Transverse colon (tissue), 4 donors: Measurements from ENCODE around the gene MS4A6A. TPM values are rescaled to one million over a fixed set of nuclear protein-coding genes. Genes with fewer than 3 reads are reported as not detected.

Experiments used
- DNase-seq: peaks from one replicate; pipeline ENCODE4 v3.0.0-alpha.2; 2019
- H3K27ac ChIP-seq, 4 donors: fragments of 200-600 bp; sonication (generic); 2 replicates each; pipeline ENCODE4 v1.5.1; 2016 to 2018; ENCODE audit warnings: inconsistent platforms in 4 of 4
- H3K27me3 ChIP-seq: fragments of 200-600 bp; sonication (generic); 2 replicates; pipeline ENCODE4 v1.5.1; 2017; ENCODE audit warnings: inconsistent platforms
- H3K36me3 ChIP-seq, 4 donors: fragments of 200-600 bp; sonication (generic); 2 replicates each; pipeline ENCODE4 v1.5.1; 2017 to 2019; ENCODE audit warnings: inconsistent platforms in 4 of 4
- H3K4me1 ChIP-seq, 4 donors: fragments of 200-600 bp; sonication (generic); 2 replicates each; pipeline ENCODE4 v1.5.1; 2017 to 2020; ENCODE audit warnings: inconsistent platforms in 4 of 4
- H3K4me3 ChIP-seq, 4 donors: fragments of 200-600 bp; sonication (generic); 1 replicate in 1 of 4; 2 replicates in 3 of 4; pipeline versions ENCODE4 v1.5.1 to v1.6.1; 2017 to 2019; ENCODE audit warnings: inconsistent platforms in 4 of 4
- H3K9me3 ChIP-seq, 2 donors: fragments of 200-600 bp; sonication (generic); 2 replicates each; pipeline ENCODE4 v1.5.1; 2017 to 2019; ENCODE audit warnings: inconsistent platforms in 2 of 2
- EP300 ChIP-seq: sonication (generic); formaldehyde crosslinking; IDR thresholded peaks from one replicate; pipeline ENCODE4 v1.6.1; 2017; ENCODE audit warnings: antibody characterized with exemption, low read depth
- POLR2A ChIP-seq: fragments of 450-650 bp; IDR thresholded peaks from one replicate; pipeline ENCODE4 v1.6.1; 2016; ENCODE audit warnings: antibody characterized with exemption, mild to moderate bottlenecking, moderate library complexity
- POLR2AphosphoS5 ChIP-seq, 3 donors: sonication (generic); formaldehyde crosslinking; IDR thresholded peaks; one replicate each; pipeline ENCODE4 v1.6.1; 2016; ENCODE audit warnings: antibody characterized with exemption in 3 of 3
- WGBS, 2 donors: methylation state at CpG; one replicate each; pipeline ENCODE4 v1.1.5; 2018; ENCODE audit warnings: low coverage in 1 of 2; 5-methylcytosine and 5-hydroxymethylcytosine counted together
- in situ Hi-C, 4 donors: fragments of 200-750 bp; cut with MboI; loops; one replicate each; pipeline versions ENCODE4 v1.15.0 to v1.15.1; 2017; ENCODE audit warnings: low sequenced_read_pairs in 3 of 4, low pct_ligation_motif_present in 1 of 4, low pct_unique_long_range_greater_than_20kb in 1 of 4
- intact Hi-C: fragments of 100-400 bp; cut with DNase I; formaldehyde crosslinking; loops from one replicate; pipeline ENCODE4 v1.15.1; 2023; ENCODE audit warnings: low total_unique reads
- total RNA-seq, 4 donors: library from RNA; depleted of rRNA; stranded (reverse); fragments of >200 nt; gene quantifications; one replicate each; pipeline ENCODE4 v1.1.0, GENCODE V29; 2016
- TF ChIP-seq, protein P1 (sequence below), 5 experiments: fragments of 200-600 bp in 3 of 5; fragments of 450-650 bp in 2 of 5; sonication (generic) in 3 of 5; IDR thresholded peaks; 1 replicate in 2 of 5; 2 replicates in 3 of 5; pipeline ENCODE4 v1.5.1; 2016 to 2017; ENCODE audit warnings: antibody characterized with exemption in 5 of 5, inconsistent platforms in 3 of 5, mild to moderate bottlenecking in 2 of 5, moderate library complexity in 1 of 5

The MS4A6A gene
- total RNA-seq, 4 donors from 2014 or later: 0.75 to 54.3 (median 27.4) TPM

DNA sequence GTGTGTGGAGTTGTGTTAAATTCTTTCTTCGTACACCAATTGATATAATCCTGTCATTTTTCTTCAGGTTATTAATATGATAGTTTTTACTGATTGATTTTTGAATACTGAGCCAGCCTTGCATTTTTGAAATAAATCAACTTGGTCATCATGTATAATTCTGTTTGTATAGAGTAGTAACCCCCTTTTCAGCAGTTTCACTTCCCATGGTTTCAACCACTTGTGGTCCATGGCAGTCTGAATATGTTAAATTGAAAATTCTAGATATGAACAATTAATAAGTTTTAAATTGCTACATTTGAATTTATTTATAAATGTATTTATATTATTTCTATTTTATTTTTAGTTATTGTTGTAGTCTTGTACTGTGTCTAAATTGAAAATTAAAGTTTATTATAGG lies 32.6 kb downstream of the MS4A6A start:
- no peaks in the 10 kb centered on the region for H3K4me1 ChIP-seq
- H3K27ac ChIP-seq: no peak overlapping the region
- no peaks in the 10 kb centered on the region for H3K27me3 ChIP-seq
- H3K4me3 ChIP-seq: no peak overlapping the region
- in situ Hi-C loops (loop anchor here in 1 of 4 donors (25.0 kb wide), 1 partner anchor 112 kb away; no protein-coding TSS in a partner anchor), intact Hi-C loops (no loop called here)
- no peaks in the 10 kb centered on the region for H3K36me3 ChIP-seq
- no peak for DNase-seq
- TF ChIP-seq POLR2AphosphoS5 (IDR thresholded peaks at IDR 0.05) (no peak), POLR2A (no peak), EP300 (no peak)
- TF ChIP-seq, protein P1, sequence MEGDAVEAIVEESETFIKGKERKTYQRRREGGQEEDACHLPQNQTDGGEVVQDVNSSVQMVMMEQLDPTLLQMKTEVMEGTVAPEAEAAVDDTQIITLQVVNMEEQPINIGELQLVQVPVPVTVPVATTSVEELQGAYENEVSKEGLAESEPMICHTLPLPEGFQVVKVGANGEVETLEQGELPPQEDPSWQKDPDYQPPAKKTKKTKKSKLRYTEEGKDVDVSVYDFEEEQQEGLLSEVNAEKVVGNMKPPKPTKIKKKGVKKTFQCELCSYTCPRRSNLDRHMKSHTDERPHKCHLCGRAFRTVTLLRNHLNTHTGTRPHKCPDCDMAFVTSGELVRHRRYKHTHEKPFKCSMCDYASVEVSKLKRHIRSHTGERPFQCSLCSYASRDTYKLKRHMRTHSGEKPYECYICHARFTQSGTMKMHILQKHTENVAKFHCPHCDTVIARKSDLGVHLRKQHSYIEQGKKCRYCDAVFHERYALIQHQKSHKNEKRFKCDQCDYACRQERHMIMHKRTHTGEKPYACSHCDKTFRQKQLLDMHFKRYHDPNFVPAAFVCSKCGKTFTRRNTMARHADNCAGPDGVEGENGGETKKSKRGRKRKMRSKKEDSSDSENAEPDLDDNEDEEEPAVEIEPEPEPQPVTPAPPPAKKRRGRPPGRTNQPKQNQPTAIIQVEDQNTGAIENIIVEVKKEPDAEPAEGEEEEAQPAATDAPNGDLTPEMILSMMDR (IDR thresholded peaks at IDR 0.05): no peak
- 72 to 88% methylated on average over 1 of the region's 1 CpG for WGBS, 2 donors
- no peaks in the 10 kb centered on the region for H3K9me3 ChIP-seq

DNA sequence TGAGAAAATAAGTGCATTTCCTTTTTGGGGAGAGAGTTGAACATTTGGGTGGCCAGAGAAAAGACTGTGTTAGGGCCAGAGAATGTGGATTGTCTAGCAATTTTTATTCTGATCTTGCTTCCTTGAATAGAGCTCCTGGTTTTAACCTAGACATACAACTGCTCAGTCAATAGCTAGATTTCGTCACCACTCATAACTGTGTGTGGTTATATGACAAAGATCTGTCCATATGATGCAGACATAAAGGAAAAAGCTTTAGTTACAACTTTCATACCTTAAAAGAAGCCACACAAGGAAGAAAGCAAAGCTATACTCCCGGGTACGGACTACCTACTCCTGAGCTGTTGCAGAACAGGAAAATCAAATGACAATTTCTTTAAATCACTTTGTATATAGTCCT lies 37.2 kb downstream of the MS4A6A start:
- intact Hi-C loops: no loop called here
- Histone ChIP-seq H3K9me3 (no peaks in the 10 kb centered on the region), H3K36me3 (no peaks in the 10 kb centered on the region), H3K4me3 (no peak overlapping the region), H3K27me3 (no peaks in the 10 kb centered on the region), H3K4me1 (no peaks in the 10 kb centered on the region), H3K27ac (no peak overlapping the region)
- no peak for DNase-seq
- TF ChIP-seq EP300 (no peak), POLR2A (no peak)
- in situ Hi-C loops: loop anchor here in 1 of 4 donors (25.0 kb wide), 1 partner anchor 308 kb away; the partner anchor contains the start of gene CBLIF
- 79 to 80% methylated on average over 2 to 3 of the region's 3 CpGs for WGBS, 2 donors

DNA sequence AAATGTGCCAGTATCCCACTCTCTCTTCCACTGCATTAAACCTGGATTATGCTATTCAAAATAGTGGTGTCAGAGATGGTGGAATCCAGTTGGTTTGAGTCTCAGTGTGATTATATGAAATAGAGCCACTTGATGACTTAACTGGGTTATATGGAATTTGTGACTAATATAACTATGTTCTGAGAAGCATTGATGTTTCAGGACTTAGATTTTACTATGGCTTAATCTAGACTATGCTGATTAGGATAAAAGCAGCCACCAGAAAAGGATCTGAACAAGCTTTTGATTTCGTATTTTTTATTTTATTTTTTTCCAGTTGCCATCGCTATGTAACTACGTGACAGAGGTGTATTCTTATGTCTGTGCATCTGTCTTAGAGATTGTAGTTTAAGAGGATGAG lies 39.1 kb downstream of the MS4A6A start:
- in situ Hi-C loops: loop anchor here in 1 of 4 donors (25.0 kb wide), 1 partner anchor 306 kb away; the partner anchor contains the start of gene CBLIF
- no peaks in the 10 kb centered on the region for H3K27me3 ChIP-seq
- H3K36me3 ChIP-seq: no peaks in the 10 kb centered on the region
- H3K4me3 ChIP-seq: no peak overlapping the region
- WGBS, 2 donors: 85 to 90% methylated on average over 3 of the region's 3 CpGs
- intact Hi-C loops: no loop called here
- no peaks in the 10 kb centered on the region for H3K9me3 ChIP-seq
- DNase-seq: no peak
- TF ChIP-seq, protein P1 (IDR thresholded peaks at IDR 0.05): no peak
- TF ChIP-seq POLR2A (no peak), EP300 (no peak), POLR2AphosphoS5 (IDR thresholded peaks at IDR 0.05) (no peak)
- no peak overlapping the region for H3K27ac ChIP-seq
- no peaks in the 10 kb centered on the region for H3K4me1 ChIP-seq

DNA sequence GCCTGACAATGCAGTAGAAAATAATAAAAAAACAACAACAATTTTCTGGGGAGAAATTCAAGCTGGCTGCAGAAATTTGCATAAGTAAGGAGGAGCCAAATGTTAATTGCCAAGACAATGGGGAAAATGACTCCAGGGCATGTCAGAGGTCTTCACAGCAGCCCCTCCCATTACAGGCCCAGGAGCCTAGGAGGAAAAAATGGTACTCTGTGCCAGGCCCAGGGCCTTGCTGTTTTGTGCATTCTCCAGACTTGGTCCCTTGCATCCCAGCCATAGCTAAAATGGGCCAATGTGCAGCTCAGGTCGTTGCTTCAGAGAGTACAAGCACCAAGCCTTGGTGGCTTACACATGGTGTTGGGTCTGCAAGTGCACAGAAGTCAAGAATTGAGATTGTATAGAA lies 49.0 kb downstream of the MS4A6A start:
- no peak for DNase-seq
- peaks cover 0 to 14% (median 0%) of the 10 kb centered on the region in 4 donors for H3K4me1 ChIP-seq
- WGBS, 2 donors: 36% methylated on average over 1 of the region's 1 CpG; no CpG with 5 or more reads in 1 of the 2 donors
- H3K27me3 ChIP-seq: no peaks in the 10 kb centered on the region
- intact Hi-C loops: no loop called here
- no peaks in the 10 kb centered on the region for H3K36me3 ChIP-seq
- H3K9me3 ChIP-seq: no peaks in the 10 kb centered on the region
- in situ Hi-C loops: loop anchor here in 3 of 4 donors (5.0 to 25.0 kb wide), 3 partner anchors 297 to 312 kb away; partner anchors contain the start of gene CBLIF (in 1 of the 3)
- H3K27ac ChIP-seq: no peak overlapping the region
- TF ChIP-seq POLR2AphosphoS5 (IDR thresholded peaks at IDR 0.05) (no peak), POLR2A (no peak), EP300 (no peak)
- TF ChIP-seq, protein P1 (IDR thresholded peaks at IDR 0.05): no peak
- H3K4me3 ChIP-seq: no peak overlapping the region

DNA sequence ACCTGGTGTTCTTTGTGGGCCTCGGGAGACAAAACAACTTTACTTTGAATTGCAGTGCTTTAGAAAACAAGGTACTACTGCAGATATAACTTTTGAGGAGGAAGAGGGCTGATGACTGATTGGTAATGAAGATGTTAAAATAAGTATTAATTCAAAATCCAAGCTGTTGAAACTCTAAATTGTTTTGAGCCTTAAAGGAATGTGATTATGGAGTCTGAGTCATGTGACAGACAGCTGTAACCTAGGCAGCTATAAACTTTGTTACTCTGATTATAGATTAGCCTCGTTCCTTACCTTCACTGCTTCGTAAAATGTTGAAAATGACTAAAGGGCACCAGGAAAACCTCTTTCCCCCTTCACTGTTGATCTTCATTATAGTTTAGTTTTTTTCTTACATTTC lies 51.0 kb downstream of the MS4A6A start:
- H3K27me3 ChIP-seq: no peaks in the 10 kb centered on the region
- intact Hi-C loops (no loop called here), in situ Hi-C loops (loop anchor here in 3 of 4 donors (5.0 to 25.0 kb wide), 3 partner anchors 295 to 310 kb away; partner anchors contain the start of gene CBLIF (in 1 of the 3))
- H3K27ac ChIP-seq: no peak overlapping the region
- WGBS, 2 donors: 42 to 57% methylated on average over 2 to 3 of the region's 3 CpGs
- no peaks in the 10 kb centered on the region for H3K36me3 ChIP-seq
- TF ChIP-seq, protein P1 (IDR thresholded peaks at IDR 0.05): no peak
- no peak for TF ChIP-seq POLR2AphosphoS5 (IDR thresholded peaks at IDR 0.05)
- no peak for TF ChIP-seq POLR2A
- no peaks in the 10 kb centered on the region for H3K9me3 ChIP-seq
- no peak for DNase-seq
- no peak overlapping the region for H3K4me3 ChIP-seq
- peaks cover 0 to 24% (median 0%) of the 10 kb centered on the region in 4 donors for H3K4me1 ChIP-seq
